Measurements from ENCODE around the gene GZMM. TPM values are rescaled to one million over a fixed set of nuclear protein-coding genes. Genes with fewer than 3 reads are reported as not detected.

The GZMM gene
- total RNA-seq, 1 experiment from 2014 or later, result 0.59 TPM

DNA sequence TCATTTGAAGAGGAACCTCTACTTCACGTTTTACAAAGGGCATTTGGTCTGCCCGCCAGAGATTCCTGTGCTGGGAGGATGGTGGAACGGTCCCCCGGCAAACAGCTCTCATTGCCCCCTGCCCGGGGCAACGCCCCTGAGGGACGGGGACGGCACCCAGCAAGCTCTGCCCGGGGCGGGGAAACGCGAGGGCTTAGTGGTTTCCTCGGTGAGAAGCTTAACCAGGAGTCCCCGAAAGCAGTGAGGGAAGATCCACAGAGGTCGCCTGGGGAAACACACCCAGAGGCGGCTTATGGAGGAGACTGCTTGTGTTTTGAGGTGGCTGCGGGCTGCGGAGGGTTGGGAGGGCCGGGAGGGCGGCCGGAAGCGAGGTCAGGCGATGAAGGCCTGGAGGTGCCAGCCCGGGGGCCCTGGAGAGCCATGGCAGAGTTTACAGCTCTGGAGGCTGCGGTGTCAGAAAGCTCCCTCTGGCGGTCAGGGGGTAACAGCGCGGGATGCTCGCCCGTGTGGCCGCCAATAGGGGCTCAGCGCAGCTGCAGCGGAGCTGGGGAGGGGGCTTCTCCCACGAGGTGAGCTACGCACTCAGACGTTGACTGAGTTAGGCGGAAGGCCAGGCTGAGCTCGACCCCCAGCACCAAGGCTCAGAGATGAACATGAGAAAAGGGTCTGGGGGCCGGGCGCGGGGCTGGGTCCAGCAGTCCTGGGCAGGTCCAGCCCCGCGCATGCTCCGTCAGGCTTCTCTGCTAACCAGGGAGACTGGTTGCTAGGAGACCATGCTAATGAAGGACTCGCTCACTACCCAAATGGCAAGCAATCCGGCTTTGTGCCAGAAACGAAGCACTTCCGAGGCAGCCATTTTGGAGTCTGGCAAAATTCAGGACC, 37.2 kb upstream of the GZMM start:
- TF ChIP-seq SP1 (IDR thresholded peaks at IDR 0.05; ENCODE audit: low read depth), result no peak
- TF ChIP-seq POLR2AphosphoS5 (IDR thresholded peaks at IDR 0.05; ENCODE audit: low read depth, low read length), result peak; percentile 54
- peak; percentile 74 for TF ChIP-seq RAD21 (IDR thresholded peaks at IDR 0.05; ENCODE audit: low read depth)
- no peak for TF ChIP-seq JUND (IDR thresholded peaks at IDR 0.05)
- no peak for TF ChIP-seq EZH2phosphoT487 (IDR thresholded peaks at IDR 0.05; ENCODE audit: borderline replicate concordance)
- TF ChIP-seq POLR2A (IDR thresholded peaks at IDR 0.05; ENCODE audit: borderline replicate concordance, extremely low read depth, insufficient read depth, insufficient read length), result peak; percentile 45
- TF ChIP-seq SRF (IDR thresholded peaks at IDR 0.05; ENCODE audit: low read depth), result peak; percentile 82
- no peak for TF ChIP-seq CBX3 (IDR thresholded peaks at IDR 0.05; ENCODE audit: low read depth)
- peak; percentile 31; the same call in 1 of the 2 replicates for TF ChIP-seq ZFX (IDR thresholded peaks at IDR 0.05)
- TF ChIP-seq, protein P1, sequence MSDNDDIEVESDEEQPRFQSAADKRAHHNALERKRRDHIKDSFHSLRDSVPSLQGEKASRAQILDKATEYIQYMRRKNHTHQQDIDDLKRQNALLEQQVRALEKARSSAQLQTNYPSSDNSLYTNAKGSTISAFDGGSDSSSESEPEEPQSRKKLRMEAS (IDR thresholded peaks at IDR 0.05), result no peak
- TF ChIP-seq, protein P2, sequence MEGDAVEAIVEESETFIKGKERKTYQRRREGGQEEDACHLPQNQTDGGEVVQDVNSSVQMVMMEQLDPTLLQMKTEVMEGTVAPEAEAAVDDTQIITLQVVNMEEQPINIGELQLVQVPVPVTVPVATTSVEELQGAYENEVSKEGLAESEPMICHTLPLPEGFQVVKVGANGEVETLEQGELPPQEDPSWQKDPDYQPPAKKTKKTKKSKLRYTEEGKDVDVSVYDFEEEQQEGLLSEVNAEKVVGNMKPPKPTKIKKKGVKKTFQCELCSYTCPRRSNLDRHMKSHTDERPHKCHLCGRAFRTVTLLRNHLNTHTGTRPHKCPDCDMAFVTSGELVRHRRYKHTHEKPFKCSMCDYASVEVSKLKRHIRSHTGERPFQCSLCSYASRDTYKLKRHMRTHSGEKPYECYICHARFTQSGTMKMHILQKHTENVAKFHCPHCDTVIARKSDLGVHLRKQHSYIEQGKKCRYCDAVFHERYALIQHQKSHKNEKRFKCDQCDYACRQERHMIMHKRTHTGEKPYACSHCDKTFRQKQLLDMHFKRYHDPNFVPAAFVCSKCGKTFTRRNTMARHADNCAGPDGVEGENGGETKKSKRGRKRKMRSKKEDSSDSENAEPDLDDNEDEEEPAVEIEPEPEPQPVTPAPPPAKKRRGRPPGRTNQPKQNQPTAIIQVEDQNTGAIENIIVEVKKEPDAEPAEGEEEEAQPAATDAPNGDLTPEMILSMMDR (IDR thresholded peaks at IDR 0.05 in 2 of 3, conservative IDR thresholded peaks at IDR 0.05 in 1 of 3; ENCODE audit: borderline replicate concordance in 1 of 3, insufficient read depth in 1 of 3, low read depth in 2 of 3, low read length in 2 of 3), result peak; percentile 92 to 98 (median 93)
- peak; percentile 71 for TF ChIP-seq YY1 (IDR thresholded peaks at IDR 0.05; ENCODE audit: extremely low read depth, insufficient replicate concordance, low read depth, low read length)
- H3K9me2 ChIP-seq (ENCODE audit: insufficient read depth), result no peaks in the 10 kb centered on the region
- peak overlapping the region; percentile 97 for H3K9ac ChIP-seq (ENCODE audit: low read length)
- peak overlapping the region; percentile 89 to 97 for H3K4me3 ChIP-seq (replicated peaks in 1 of 2; ENCODE audit: low read depth in 1 of 2, low read length in 2 of 2)
- peaks cover 0 to 5% of the 10 kb centered on the region in 2 experiments; a peak in 1 of 4 replicates for H3K36me3 ChIP-seq (ENCODE audit: control insufficient read depth in 1 of 2, insufficient read depth in 2 of 2, low read length in 2 of 2)
- H3K27ac ChIP-seq (ENCODE audit: low read depth, low read length), result peak overlapping the region; percentile 91
- BruUV-seq (replicated peaks), result TSS peak; percentile 57
- H3K4me1 ChIP-seq (ENCODE audit: control insufficient read depth in 1 of 2, insufficient read depth in 2 of 2, low read length in 2 of 2), result peaks cover 19 to 40% of the 10 kb centered on the region in 2 experiments
- peak overlapping the region; percentile 40 for H2AFZ ChIP-seq (ENCODE audit: low read depth, low read length, poor library complexity, severe bottlenecking)
- ChIA-PET CTCF (interaction anchor here (0.6 to 1.9 kb wide), 14 partner anchors 9 to 479 kb away, joined by 3 to 29 read pairs (median 4); partner anchors contain the start of genes MADCAM1 and SHC2), POLR2A (interaction anchor here (0.8 to 1.5 kb wide), 6 partner anchors 8 to 26 kb away, joined by 3 to 5 read pairs (median 4); partner anchors contain the start of genes CDC34 and MADCAM1), RAD21 (ENCODE audit: low non-redundant PET in 1 of 2, low total read pairs in 2 of 2, uncharacterized antibody in 2 of 2, unreplicated experiment in 2 of 2) (interaction anchor here in 1 of 2 experiments (0.6 kb wide), 1 partner anchor 66 kb away, joined by 3 read pairs; the partner anchor contains the start of gene BSG)
- H3K79me2 ChIP-seq (ENCODE audit: insufficient read depth, low read length), result peaks cover 11% of the 10 kb centered on the region; the same call in 1 of the 2 replicates
- H3K9me3 ChIP-seq (ENCODE audit: control insufficient read depth in 1 of 2, insufficient read depth in 1 of 2, low read depth in 1 of 2, low read length in 2 of 2), result no peaks in the 10 kb centered on the region
- intact Hi-C loops (cut with micrococcal nuclease), result loop anchor here (10.0 kb wide), 1 partner anchor 122 kb away; no protein-coding TSS in a partner anchor
- H3K27me3 ChIP-seq (ENCODE audit: insufficient read depth, low read length), result no peaks in the 10 kb centered on the region
- H4K20me1 ChIP-seq (ENCODE audit: insufficient read depth), result no peaks in the 10 kb centered on the region
- DNase-seq (ENCODE audit: low read depth, low spot score) (peak; percentile 99), ATAC-seq (peak; percentile 77)
- H3K4me2 ChIP-seq (ENCODE audit: low read length), result peak overlapping the region; percentile 85

Measured in HCT116 (cell line).